Esophagus muscularis mucosa (tissue), 4 donors: ENCODE measurements around the gene KDSR. TPM values are rescaled to one million over a fixed set of nuclear protein-coding genes. Genes with fewer than 3 reads are reported as not detected.

Experiments used
- DNase-seq: peaks from one replicate; pipeline ENCODE4 v3.0.0-alpha.2; 2017; ENCODE audit errors: extremely low spot score
- H3K27ac ChIP-seq, 4 donors: fragments of 200-600 bp; sonication (generic); replicated peaks in 1 of 4; 1 replicate in 3 of 4; 2 replicates in 1 of 4; pipeline ENCODE4 v1.5.1; 2016 to 2019; ENCODE audit warnings: mild to moderate bottlenecking in 1 of 4
- H3K27me3 ChIP-seq, 4 donors: fragments of 200-600 bp; sonication (generic); one replicate each; pipeline versions ENCODE4 v1.5.1 to v1.6.0; 2016 to 2019
- H3K36me3 ChIP-seq, 4 donors: fragments of 200-600 bp; sonication (generic); one replicate each; pipeline ENCODE4 v1.5.1; 2016 to 2019
- H3K4me1 ChIP-seq, 4 donors: fragments of 200-600 bp; sonication (generic); one replicate each; pipeline ENCODE4 v1.5.1; 2016 to 2019
- H3K4me3 ChIP-seq, 4 donors: fragments of 200-600 bp; sonication (generic); 1 replicate in 2 of 4; 2 replicates in 2 of 4; pipeline ENCODE4 v1.5.1; 2016 to 2019; ENCODE audit warnings: mild to moderate bottlenecking in 4 of 4, moderate library complexity in 1 of 4
- H3K9me3 ChIP-seq, 4 donors: fragments of 200-600 bp; sonication (generic); 1 replicate in 3 of 4; 2 replicates in 1 of 4; pipeline ENCODE4 v1.5.1; 2016 to 2019
- CTCF ChIP-seq, 3 experiments: fragments of 200-600 bp in 2 of 3; fragments of 450-650 bp in 1 of 3; sonication (generic) in 2 of 3; IDR thresholded peaks; one replicate each; pipeline ENCODE4 v1.5.1; 2017 to 2019; ENCODE audit warnings: antibody characterized with exemption in 3 of 3, mild to moderate bottlenecking in 2 of 3, moderate library complexity in 1 of 3
- EP300 ChIP-seq: sonication (generic); formaldehyde crosslinking; IDR thresholded peaks from one replicate; pipeline ENCODE4 v1.6.1; 2017; ENCODE audit warnings: antibody characterized with exemption
- POLR2A ChIP-seq: fragments of 450-650 bp; IDR thresholded peaks from one replicate; pipeline ENCODE4 v1.6.1; 2017; ENCODE audit warnings: antibody characterized with exemption, moderate library complexity, mild to moderate bottlenecking, low read depth
- POLR2AphosphoS5 ChIP-seq, 2 donors: sonication (generic); formaldehyde crosslinking; IDR thresholded peaks; one replicate each; pipeline ENCODE4 v1.6.1; 2017; ENCODE audit warnings: antibody characterized with exemption in 2 of 2
- WGBS: methylation state at CpG from one replicate; pipeline ENCODE4 v1.1.5; 2018; 5-methylcytosine and 5-hydroxymethylcytosine counted together
- intact Hi-C: fragments of 100-400 bp; cut with DNase I; formaldehyde crosslinking; loops from one replicate; pipeline ENCODE4 v1.15.1; 2023
- total RNA-seq, 4 donors: library from RNA; depleted of rRNA; stranded (reverse); fragments of >200 nt; gene quantifications; one replicate each; pipeline versions ENCODE4 v1.1.0 to v1.2.1, GENCODE V29; 2016

The KDSR gene
- total RNA-seq, 4 donors from 2014 or later, result 41.8 to 58.8 (median 49.8) TPM

DNA sequence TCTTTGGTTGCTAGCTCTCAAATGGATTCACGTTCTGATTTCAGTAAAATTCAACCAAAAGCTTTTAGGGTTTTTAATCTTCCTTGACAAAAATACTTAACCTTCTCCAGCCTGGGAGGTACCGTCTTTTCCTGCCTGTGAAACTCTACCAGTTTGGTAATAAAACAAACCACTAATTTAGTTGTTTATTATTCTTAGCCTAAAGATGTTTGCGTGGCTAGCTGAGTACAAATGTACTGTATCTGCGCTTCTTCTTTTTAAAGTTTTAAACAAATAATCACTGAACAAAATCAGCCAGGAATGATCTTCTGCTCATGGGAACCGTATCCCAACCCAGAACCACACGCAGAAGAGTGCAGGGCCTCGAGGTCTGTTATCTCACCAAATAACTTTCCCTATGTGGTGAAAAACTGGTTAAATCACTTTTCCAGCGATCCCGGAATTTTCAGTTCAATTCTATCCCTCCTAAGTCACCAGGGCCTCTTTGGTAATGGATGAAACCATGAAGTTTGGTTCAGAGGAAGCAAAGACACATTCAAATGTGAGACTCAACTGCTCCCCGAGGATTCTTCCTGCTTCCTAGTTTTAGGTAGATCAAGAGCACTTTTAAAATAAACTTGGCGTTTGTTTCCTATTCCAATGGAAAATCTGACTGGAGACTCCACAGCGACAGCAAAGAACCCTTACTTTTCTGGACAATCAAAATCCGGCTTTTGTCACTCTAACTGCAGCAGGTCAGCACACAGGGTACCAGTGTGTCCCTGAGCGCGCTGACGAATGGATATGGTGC lies 83.5 kb downstream of the KDSR start:
- Histone ChIP-seq H3K9me3 (no peaks in the 10 kb centered on the region), H3K27me3 (no peaks in the 10 kb centered on the region), H3K4me1 (peaks cover 8 to 99% (median 91%) of the 10 kb centered on the region in 4 donors), H3K27ac (peak overlapping the region; percentile 63 to 82 (median 76)), H3K4me3 (no peak overlapping the region), H3K36me3 (no peaks in the 10 kb centered on the region)
- WGBS, result 73% methylated on average over 16 of the region's 16 CpGs
- intact Hi-C loops, result no loop called here
- no peak for TF ChIP-seq POLR2AphosphoS5 (IDR thresholded peaks at IDR 0.05)
- no peak for TF ChIP-seq CTCF (IDR thresholded peaks at IDR 0.05)
- no peak for TF ChIP-seq EP300
- no peak for TF ChIP-seq POLR2A
- DNase-seq, result no peak

DNA sequence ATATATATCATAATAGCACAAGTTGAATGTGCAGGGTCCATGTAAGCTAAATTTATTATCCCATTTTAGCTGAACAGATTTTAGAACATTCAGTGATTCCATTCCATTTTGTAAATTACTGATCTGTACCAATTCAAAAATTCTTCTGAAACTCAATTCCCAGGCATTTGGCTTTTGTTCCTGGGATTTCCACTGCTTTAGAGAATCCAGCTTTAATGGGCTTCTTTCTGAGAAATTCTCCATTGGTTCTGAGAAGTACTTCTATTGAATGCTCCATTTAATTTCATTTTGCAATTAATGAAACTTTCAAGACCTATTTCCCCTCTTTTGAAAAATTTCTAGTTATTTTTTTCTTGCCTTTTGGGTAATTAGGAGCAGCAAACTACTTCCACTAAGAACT lies 84.2 kb downstream of the KDSR start:
- Histone ChIP-seq H3K4me3 (no peak overlapping the region), H3K9me3 (no peaks in the 10 kb centered on the region), H3K27ac (peak overlapping the region; percentile 63 to 82 (median 76)), H3K36me3 (no peaks in the 10 kb centered on the region), H3K4me1 (peaks cover 3 to 99% (median 87%) of the 10 kb centered on the region in 4 donors), H3K27me3 (no peaks in the 10 kb centered on the region)
- no peak for DNase-seq
- TF ChIP-seq POLR2AphosphoS5 (IDR thresholded peaks at IDR 0.05) (no peak), POLR2A (no peak), EP300 (no peak)
- intact Hi-C loops, result no loop called here

Other genes with a start within 250 kb of the KDSR start
- gene BCL2, start 47.4 kb downstream of the KDSR start, total RNA-seq, result 10 to 100 TPM; 25.2 to 39.0 (median 36.1) TPM
- 10 to 100 TPM; 25.7 to 32.1 (median 29.4) TPM for gene VPS4B, start 55.3 kb upstream of the KDSR start, total RNA-seq
- gene SERPINB5, start 109.8 kb upstream of the KDSR start, total RNA-seq, result not detected
- gene SERPINB12, start 175.2 kb upstream of the KDSR start, total RNA-seq, result not detected
- not detected for gene SERPINB13, start 220.1 kb upstream of the KDSR start, total RNA-seq